Islet precursor cell (in vitro differentiated cells): ENCODE results near the gene GSTA5.
"Not testable (repeated sequence)": the region's sequence is repeated elsewhere in the genome, so short reads cannot be mapped to it uniquely, and the experiment has no call there.

Experiments
- DNase-seq: peaks from one replicate; pipeline ENCODE4 v3.0.0-alpha.2; 2018

GSTA5 gene

DNA sequence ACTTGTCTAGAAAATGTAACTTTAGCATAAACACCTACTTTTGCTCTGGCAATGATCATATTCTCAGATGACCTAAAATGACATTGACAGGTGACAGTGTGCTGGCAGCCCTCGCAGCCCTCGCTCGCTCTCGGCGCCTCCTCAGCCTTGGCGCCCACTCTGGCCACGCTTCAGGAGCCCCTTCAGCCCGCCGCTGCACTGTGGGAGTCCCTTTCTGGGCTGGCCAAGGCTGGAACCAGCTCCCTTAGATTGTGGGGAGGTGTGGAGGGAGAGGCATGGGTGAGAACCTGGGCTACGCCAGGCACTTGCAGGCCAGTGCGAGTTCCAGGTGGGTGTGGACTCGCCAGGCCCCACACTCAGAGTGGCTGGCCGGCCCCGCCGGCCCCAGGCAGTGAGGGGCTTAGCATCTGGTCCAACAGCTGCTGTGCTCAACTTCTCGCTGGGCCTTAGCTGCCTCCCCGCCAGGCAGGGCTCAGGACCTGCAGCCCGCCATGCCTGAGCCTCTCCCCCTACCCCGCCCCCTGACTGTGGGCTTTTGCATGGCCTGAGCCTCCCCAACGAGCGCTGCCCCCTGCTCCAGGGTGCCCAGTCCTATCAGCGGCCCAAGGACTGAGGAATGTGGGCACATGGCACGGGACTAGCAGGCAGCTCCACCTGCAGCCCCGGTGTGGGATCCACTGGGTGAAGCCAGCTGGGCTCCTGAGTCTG is 54.2 kb downstream of the GSTA5 start:
- DNase-seq = no peak

DNA sequence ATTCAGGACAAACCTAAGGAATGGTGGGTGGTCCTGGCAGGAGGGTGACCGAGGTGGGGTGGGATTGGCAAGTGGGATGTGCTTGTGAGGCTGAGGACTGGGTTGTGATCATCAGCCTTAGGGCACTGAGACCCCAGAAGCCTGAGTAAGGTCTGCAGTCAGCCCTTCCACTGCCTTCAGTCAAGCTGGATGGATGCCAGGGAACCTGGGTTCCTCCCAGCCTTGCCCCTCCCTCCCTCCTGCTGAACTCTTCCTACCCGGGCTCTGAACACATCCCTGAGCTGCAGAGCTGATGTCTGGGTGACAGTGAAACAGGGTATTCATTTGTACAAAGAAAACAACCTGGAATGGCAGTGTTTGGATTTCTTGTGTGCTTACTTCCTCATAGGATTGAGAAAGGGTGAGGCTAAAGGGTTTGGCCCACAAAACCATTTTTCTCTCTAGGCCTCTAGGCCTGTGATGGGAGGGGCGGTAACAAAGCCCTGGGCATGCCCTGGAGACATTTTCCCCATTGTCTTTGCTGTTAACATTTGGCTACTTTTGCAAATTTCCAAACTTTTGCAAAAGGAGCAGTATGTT is 57.8 kb downstream of the GSTA5 start:
- DNase-seq = not testable (repeated sequence)

DNA sequence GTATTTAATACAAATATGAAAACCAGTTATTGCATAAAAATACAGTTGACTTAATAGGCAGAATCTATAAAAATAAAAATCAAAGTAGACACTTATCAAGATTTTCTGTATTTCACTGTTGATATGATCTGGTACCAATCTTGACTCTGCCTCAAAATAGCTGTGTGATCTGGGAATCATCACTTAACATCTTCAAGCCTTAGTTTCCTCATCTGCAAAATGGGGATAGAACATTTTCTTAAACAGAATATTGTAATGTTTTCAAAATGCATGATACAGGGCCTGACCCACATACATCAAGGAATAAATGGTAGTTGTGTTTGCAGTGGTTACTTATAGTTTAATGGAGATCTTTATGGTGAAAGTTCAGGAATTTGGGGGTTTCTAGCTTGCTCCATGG is 58.4 kb downstream of the GSTA5 start:
- not testable (repeated sequence) for DNase-seq
